Spinal cord (tissue), 10 donors: ENCODE results near the gene SLAMF8. TPM values are rescaled to one million over a fixed set of nuclear protein-coding genes. Genes with fewer than 3 reads are reported as not detected.

Experiments
- DNase-seq, 6 donors: peaks; one replicate each; pipeline versions ENCODE4 v3.0.0 to v3.0.0-alpha.2; 2013 to 2015; ENCODE audit warnings: low spot score in 6 of 6, low read depth in 4 of 6
- H3K27ac ChIP-seq: one replicate; pipeline ENCODE4 v1.5.1; 2013; ENCODE audit warnings: low read depth, low read length, control low read depth
- H3K27me3 ChIP-seq: one replicate; pipeline ENCODE4 v1.6.1; 2013; ENCODE audit warnings: low read length; ENCODE audit not compliant: control insufficient read depth, insufficient read depth
- H3K36me3 ChIP-seq: one replicate; pipeline ENCODE4 v1.6.1; 2013; ENCODE audit warnings: low read length; ENCODE audit not compliant: control insufficient read depth, insufficient read depth
- H3K4me1 ChIP-seq: one replicate; pipeline ENCODE4 v1.6.1; 2013; ENCODE audit warnings: low read length; ENCODE audit not compliant: control insufficient read depth, insufficient read depth
- H3K4me3 ChIP-seq: one replicate; pipeline ENCODE4 v1.5.1; 2013; ENCODE audit warnings: low read depth, low read length, control low read depth
- H3K9me3 ChIP-seq: one replicate; pipeline ENCODE4 v1.6.1; 2013; ENCODE audit warnings: low read length; ENCODE audit not compliant: control insufficient read depth, insufficient read depth
- WGBS: methylation state at CpG from one replicate; pipeline ENCODE4 v1.1.5; 2013; ENCODE audit warnings: missing lambda C conversion rate; ENCODE audit not compliant: insufficient coverage; 5-methylcytosine and 5-hydroxymethylcytosine counted together
- polyA plus RNA-seq, 2 donors: library from polyadenylated mRNA; unstranded; fragments of 120-200 nt; gene quantifications; one replicate each; pipeline ENCODE4 v1.2.1, GENCODE V29; 2013; ENCODE audit not compliant: insufficient read length in 2 of 2
- total RNA-seq, 2 donors: library from RNA; depleted of rRNA in 1 of 2; stranded (reverse); fragments of 120-200 nt in 1 of 2; fragments of >200 nt in 1 of 2; gene quantifications; one replicate each; pipeline versions ENCODE4 v1.2.3 to v1.2.4, GENCODE V29; 2013 to 2014
- donor health status: healthy.

The SLAMF8 gene
- total and polyA plus RNA-seq, 4 donors: 0.17 to 0.40 TPM; not detected in 2

- no peak overlapping the region for H3K27ac ChIP-seq
- DNase-seq: no peak
Measured at GRCh38 chr1:159866066-159866465, 39.4 kb downstream of the SLAMF8 start.

GRCh38 chr1:159866905-159867663 is 40.4 kb downstream of the SLAMF8 start:
- no peak overlapping the region for H3K27ac ChIP-seq
- no peaks in the 10 kb centered on the region for H3K27me3 ChIP-seq
- 91% methylated on average over 7 of the region's 14 CpGs for WGBS

More at GRCh38 chr1:159866066-159866465, 39.4 kb downstream of the SLAMF8 start:
- Histone ChIP-seq H3K4me3 (no peak overlapping the region), H3K9me3 (no peaks in the 10 kb centered on the region), H3K36me3 (no peaks in the 10 kb centered on the region), H3K27me3 (no peaks in the 10 kb centered on the region), H3K4me1 (no peaks in the 10 kb centered on the region)
- WGBS: 54% methylated on average over 1 of the region's 1 CpG

GRCh38 chr1:159867664-159868026 is 41.0 kb downstream of the SLAMF8 start:
- Histone ChIP-seq H3K4me1 (no peaks in the 10 kb centered on the region), H3K27ac (no peak overlapping the region), H3K9me3 (no peaks in the 10 kb centered on the region), H3K4me3 (no peak overlapping the region), H3K36me3 (no peaks in the 10 kb centered on the region), H3K27me3 (no peaks in the 10 kb centered on the region)
- no peak for DNase-seq
- WGBS: 80% methylated on average over 1 of the region's 9 CpGs

More at GRCh38 chr1:159866905-159867663, 40.4 kb downstream of the SLAMF8 start:
- no peak overlapping the region for H3K4me3 ChIP-seq
- no peaks in the 10 kb centered on the region for H3K4me1 ChIP-seq
- DNase-seq: no peak
- H3K36me3 ChIP-seq: no peaks in the 10 kb centered on the region
- H3K9me3 ChIP-seq: no peaks in the 10 kb centered on the region

- Histone ChIP-seq H3K4me3 (no peak overlapping the region), H3K9me3 (no peaks in the 10 kb centered on the region), H3K4me1 (no peaks in the 10 kb centered on the region), H3K36me3 (no peaks in the 10 kb centered on the region), H3K27me3 (no peaks in the 10 kb centered on the region), H3K27ac (no peak overlapping the region)
- DNase-seq: no peak
- WGBS: 100% methylated on average over 1 of the region's 3 CpGs
Measured at GRCh38 chr1:159868766-159869165, 42.1 kb downstream of the SLAMF8 start.

- WGBS: 62% methylated on average over 4 of the region's 4 CpGs
- Histone ChIP-seq H3K36me3 (no peaks in the 10 kb centered on the region), H3K27me3 (no peaks in the 10 kb centered on the region), H3K9me3 (no peaks in the 10 kb centered on the region), H3K27ac (no peak overlapping the region), H3K4me1 (no peaks in the 10 kb centered on the region), H3K4me3 (no peak overlapping the region)
- DNase-seq: no peak
Measured at GRCh38 chr1:159869173-159869572, 42.5 kb downstream of the SLAMF8 start.

- no CpG with 5 or more reads among the region's 1 CpG for WGBS
- Histone ChIP-seq H3K9me3 (no peaks in the 10 kb centered on the region), H3K27me3 (no peaks in the 10 kb centered on the region), H3K36me3 (no peaks in the 10 kb centered on the region), H3K4me1 (no peaks in the 10 kb centered on the region), H3K27ac (no peak overlapping the region), H3K4me3 (no peak overlapping the region)
- DNase-seq: no peak
Measured at GRCh38 chr1:159869607-159870006, 42.9 kb downstream of the SLAMF8 start.

- H3K27ac ChIP-seq: no peak overlapping the region
- no peaks in the 10 kb centered on the region for H3K27me3 ChIP-seq
- no peaks in the 10 kb centered on the region for H3K4me1 ChIP-seq
- WGBS: 93% methylated on average over 4 of the region's 5 CpGs
- no peaks in the 10 kb centered on the region for H3K9me3 ChIP-seq
- H3K4me3 ChIP-seq: no peak overlapping the region
- no peaks in the 10 kb centered on the region for H3K36me3 ChIP-seq
- DNase-seq: no peak
Measured at GRCh38 chr1:159870704-159871103, 44.0 kb downstream of the SLAMF8 start.

- Histone ChIP-seq H3K27ac (no peak overlapping the region), H3K9me3 (no peaks in the 10 kb centered on the region), H3K4me1 (no peaks in the 10 kb centered on the region), H3K36me3 (no peaks in the 10 kb centered on the region), H3K4me3 (no peak overlapping the region), H3K27me3 (no peaks in the 10 kb centered on the region)
- no peak for DNase-seq
- 73% methylated on average over 9 of the region's 15 CpGs for WGBS
Measured at GRCh38 chr1:159872891-159873290, 46.2 kb downstream of the SLAMF8 start.

GRCh38 chr1:159873530-159874143 is 47.0 kb downstream of the SLAMF8 start:
- 67% methylated on average over 1 of the region's 4 CpGs for WGBS
- DNase-seq: no peak
- H3K4me3 ChIP-seq: no peak overlapping the region
- no peaks in the 10 kb centered on the region for H3K27me3 ChIP-seq
- H3K27ac ChIP-seq: no peak overlapping the region
- H3K9me3 ChIP-seq: no peaks in the 10 kb centered on the region
- no peaks in the 10 kb centered on the region for H3K36me3 ChIP-seq
- H3K4me1 ChIP-seq: no peaks in the 10 kb centered on the region
